Lower leg skin (tissue), 3 donors: ENCODE data around the gene FAM131C.

Experiments
- POLR2A ChIP-seq, 2 donors: fragments of 450-650 bp; IDR thresholded peaks; one replicate each; pipeline ENCODE4 v1.6.1; 2016 to 2017; ENCODE audit warnings: antibody characterized with exemption in 2 of 2, mild to moderate bottlenecking in 1 of 2, moderate library complexity in 1 of 2
- TF ChIP-seq, protein P1 (sequence below), 3 donors: fragments of 450-650 bp; IDR thresholded peaks; one replicate each; pipeline ENCODE4 v1.5.1; 2016; ENCODE audit warnings: antibody characterized with exemption in 3 of 3, mild to moderate bottlenecking in 3 of 3, moderate library complexity in 2 of 3

DNA sequence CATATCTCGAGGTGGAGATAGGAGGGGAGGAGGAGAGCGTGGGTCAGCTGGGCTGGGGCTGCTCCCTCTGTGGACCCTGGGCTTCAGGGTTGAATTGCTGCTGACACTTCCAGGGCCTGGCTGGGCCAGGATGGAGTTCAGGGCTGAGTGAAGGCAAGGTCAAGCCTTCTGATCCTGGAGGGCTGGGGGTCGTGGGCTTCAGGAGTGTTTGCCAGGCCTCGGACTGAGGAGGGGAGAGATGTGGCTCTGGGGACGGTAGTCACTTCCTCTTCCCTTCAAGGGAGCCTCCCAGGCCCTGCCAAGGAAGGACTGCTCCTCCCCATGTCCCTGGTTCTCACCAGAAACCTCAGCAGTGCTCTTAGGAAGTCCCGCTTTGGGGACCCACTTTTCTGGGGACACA, 12.1 kb upstream of the FAM131C start:
- TF ChIP-seq, protein P1, sequence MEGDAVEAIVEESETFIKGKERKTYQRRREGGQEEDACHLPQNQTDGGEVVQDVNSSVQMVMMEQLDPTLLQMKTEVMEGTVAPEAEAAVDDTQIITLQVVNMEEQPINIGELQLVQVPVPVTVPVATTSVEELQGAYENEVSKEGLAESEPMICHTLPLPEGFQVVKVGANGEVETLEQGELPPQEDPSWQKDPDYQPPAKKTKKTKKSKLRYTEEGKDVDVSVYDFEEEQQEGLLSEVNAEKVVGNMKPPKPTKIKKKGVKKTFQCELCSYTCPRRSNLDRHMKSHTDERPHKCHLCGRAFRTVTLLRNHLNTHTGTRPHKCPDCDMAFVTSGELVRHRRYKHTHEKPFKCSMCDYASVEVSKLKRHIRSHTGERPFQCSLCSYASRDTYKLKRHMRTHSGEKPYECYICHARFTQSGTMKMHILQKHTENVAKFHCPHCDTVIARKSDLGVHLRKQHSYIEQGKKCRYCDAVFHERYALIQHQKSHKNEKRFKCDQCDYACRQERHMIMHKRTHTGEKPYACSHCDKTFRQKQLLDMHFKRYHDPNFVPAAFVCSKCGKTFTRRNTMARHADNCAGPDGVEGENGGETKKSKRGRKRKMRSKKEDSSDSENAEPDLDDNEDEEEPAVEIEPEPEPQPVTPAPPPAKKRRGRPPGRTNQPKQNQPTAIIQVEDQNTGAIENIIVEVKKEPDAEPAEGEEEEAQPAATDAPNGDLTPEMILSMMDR (IDR thresholded peaks at IDR 0.05) = no peak
- no peak for TF ChIP-seq POLR2A (IDR thresholded peaks at IDR 0.05)
